ENCODE measurements around the gene RTEL1. TPM values are rescaled to one million over a fixed set of nuclear protein-coding genes. Genes with fewer than 3 reads are reported as not detected.
A peak's percentile ranks its signal among the peaks of the same experiment; 100 is the strongest.

The RTEL1 gene
- total RNA-seq, 1 experiment from 2014 or later: 39.2 TPM

DNA sequence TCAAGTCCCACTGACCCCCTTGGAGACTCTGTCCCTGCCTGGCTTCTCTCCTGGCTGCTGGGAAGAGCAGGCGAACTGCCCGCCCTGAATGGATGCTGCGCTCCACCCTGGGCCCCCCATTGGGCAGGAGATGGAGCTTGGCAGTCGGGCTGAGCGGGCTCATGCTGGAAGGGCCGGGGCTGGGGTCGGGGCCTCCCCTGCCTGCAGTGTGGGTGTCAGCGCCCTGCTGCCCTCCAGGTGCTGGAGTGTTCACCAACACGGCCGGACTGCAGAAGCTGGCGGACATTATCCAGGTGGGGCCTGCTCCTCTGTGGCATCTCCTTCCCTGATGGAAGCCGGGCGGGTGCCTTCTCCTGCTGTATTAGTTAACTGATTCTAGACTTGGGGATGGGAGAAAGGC lies 22.3 kb downstream of the RTEL1 start:
- ChIA-PET POLR2A (interaction anchor here (0.6 to 4.9 kb wide), 3 partner anchors 13 to 159 kb away, joined by 3 to 48 read pairs (median 4); partner anchors contain the start of gene RTEL1), CTCF (interaction anchor here (1.0 kb wide), 1 partner anchor 37 kb away, joined by 3 read pairs; no protein-coding TSS in a partner anchor)
- intact Hi-C loops (cut with micrococcal nuclease): no loop called here
- Mint-ChIP-seq H3K27me3 (ENCODE audit: insufficient read depth, unreplicated experiment) (no peaks in the 10 kb centered on the region), H3K27ac (ENCODE audit: low read depth, unreplicated experiment) (no peak overlapping the region), H3K4me3 (ENCODE audit: unreplicated experiment) (no peak overlapping the region), H3K9me3 (ENCODE audit: unreplicated experiment) (no peaks in the 10 kb centered on the region), H3K36me3 (ENCODE audit: insufficient read depth, unreplicated experiment) (peaks cover 18% of the 10 kb centered on the region), H3K4me1 (ENCODE audit: insufficient read depth, unreplicated experiment) (peaks cover 6% of the 10 kb centered on the region)
- DNase-seq (ENCODE audit: unreplicated experiment): no peak
- TF ChIP-seq, protein P1, sequence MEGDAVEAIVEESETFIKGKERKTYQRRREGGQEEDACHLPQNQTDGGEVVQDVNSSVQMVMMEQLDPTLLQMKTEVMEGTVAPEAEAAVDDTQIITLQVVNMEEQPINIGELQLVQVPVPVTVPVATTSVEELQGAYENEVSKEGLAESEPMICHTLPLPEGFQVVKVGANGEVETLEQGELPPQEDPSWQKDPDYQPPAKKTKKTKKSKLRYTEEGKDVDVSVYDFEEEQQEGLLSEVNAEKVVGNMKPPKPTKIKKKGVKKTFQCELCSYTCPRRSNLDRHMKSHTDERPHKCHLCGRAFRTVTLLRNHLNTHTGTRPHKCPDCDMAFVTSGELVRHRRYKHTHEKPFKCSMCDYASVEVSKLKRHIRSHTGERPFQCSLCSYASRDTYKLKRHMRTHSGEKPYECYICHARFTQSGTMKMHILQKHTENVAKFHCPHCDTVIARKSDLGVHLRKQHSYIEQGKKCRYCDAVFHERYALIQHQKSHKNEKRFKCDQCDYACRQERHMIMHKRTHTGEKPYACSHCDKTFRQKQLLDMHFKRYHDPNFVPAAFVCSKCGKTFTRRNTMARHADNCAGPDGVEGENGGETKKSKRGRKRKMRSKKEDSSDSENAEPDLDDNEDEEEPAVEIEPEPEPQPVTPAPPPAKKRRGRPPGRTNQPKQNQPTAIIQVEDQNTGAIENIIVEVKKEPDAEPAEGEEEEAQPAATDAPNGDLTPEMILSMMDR (IDR thresholded peaks at IDR 0.05; ENCODE audit: unreplicated experiment): no peak
- no TSS peak for BruUV-seq (replicated peaks)

DNA sequence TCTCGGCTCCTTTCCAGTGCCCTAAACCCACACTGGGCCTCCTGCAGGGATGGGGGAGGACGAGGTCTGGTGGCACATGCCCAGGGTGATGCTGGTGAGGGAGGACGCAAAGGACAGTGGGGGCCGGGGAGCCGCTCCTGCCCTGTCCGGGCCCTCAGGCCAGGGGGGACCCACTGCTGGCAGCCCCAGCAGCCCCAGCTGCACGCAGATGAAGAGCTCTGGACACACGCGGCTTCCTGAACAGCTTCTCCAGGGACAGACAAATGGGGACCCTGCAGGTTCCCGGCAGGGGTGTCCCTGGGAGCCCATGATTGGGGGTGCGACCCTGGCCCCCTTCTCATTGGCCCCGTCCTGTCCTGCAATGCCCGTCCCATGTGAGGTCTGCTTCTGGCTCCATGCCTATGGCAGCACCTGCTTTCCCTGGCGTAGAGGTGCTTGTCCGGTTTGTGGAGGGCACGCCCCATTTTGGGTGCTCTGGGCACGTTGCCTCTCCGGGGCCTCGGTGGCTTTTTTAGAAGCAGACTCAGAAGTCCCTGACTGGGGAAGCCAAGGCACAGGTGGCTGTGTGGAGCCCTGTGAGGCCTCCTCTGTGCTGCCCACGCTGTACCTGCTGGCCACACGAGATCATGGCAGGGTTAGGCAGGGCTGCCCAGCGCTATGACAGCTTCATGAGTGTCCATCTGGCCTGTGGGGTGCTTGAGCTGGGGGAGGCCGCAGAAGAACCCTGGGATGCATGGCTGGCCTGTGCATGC lies 22.9 kb downstream of the RTEL1 start:
- Mint-ChIP-seq H3K27ac (ENCODE audit: low read depth, unreplicated experiment) (peak overlapping the region; percentile 75), H3K4me3 (ENCODE audit: unreplicated experiment) (no peak overlapping the region), H3K36me3 (ENCODE audit: insufficient read depth, unreplicated experiment) (peaks cover 18% of the 10 kb centered on the region), H3K9me3 (ENCODE audit: unreplicated experiment) (no peaks in the 10 kb centered on the region), H3K4me1 (ENCODE audit: insufficient read depth, unreplicated experiment) (peaks cover 6% of the 10 kb centered on the region), H3K27me3 (ENCODE audit: insufficient read depth, unreplicated experiment) (no peaks in the 10 kb centered on the region)
- ChIA-PET CTCF (interaction anchor here (1.0 kb wide), 1 partner anchor 37 kb away, joined by 3 read pairs; no protein-coding TSS in a partner anchor), POLR2A (interaction anchor here (0.6 to 4.9 kb wide), 8 partner anchors 11 to 184 kb away, joined by 3 to 59 read pairs (median 11); partner anchors contain the start of genes RTEL1, TNFRSF6B and TPD52L2)
- DNase-seq (ENCODE audit: unreplicated experiment): no peak
- intact Hi-C loops (cut with micrococcal nuclease): no loop called here
- no TSS peak for BruUV-seq (replicated peaks)
- TF ChIP-seq, protein P1 (IDR thresholded peaks at IDR 0.05; ENCODE audit: unreplicated experiment): no peak

DNA sequence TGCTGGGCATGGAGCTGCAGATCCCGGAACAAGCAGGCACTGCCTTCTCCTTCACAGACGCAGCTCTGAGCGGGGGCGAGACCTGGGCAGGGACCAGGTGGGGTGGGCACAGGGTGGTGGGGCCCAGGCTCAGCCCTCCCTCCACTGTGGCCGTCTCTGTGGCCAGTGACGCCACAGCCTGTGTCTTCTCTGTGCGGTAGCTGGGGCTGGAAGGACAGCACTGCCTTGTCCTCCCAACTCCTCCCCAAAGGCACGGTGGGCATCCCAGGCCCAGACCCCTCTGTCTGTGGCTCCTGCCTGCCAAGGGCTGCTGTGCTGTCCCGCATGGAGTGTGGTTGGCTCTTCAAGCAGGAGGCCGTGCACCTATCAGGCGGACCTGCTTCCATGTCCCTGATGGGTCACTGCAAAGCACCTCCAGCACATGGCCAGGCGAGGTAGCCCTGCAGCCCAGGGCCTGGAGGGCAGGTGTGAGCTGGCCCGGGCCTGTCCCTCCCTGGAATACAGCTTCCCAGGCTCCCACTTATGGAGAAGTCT lies 23.6 kb downstream of the RTEL1 start:
- H3K4me1 Mint-ChIP-seq (ENCODE audit: insufficient read depth, unreplicated experiment): peaks cover 6% of the 10 kb centered on the region
- TF ChIP-seq, protein P1 (IDR thresholded peaks at IDR 0.05; ENCODE audit: unreplicated experiment): no peak
- no TSS peak for BruUV-seq (replicated peaks)
- no peak overlapping the region for H3K4me3 Mint-ChIP-seq (ENCODE audit: unreplicated experiment)
- intact Hi-C loops (cut with micrococcal nuclease): loop anchor here (1.0 to 2.0 kb wide), 2 partner anchors 17 to 53 kb away; no protein-coding TSS in a partner anchor
- H3K27ac Mint-ChIP-seq (ENCODE audit: low read depth, unreplicated experiment): peak overlapping the region; percentile 75
- H3K36me3 Mint-ChIP-seq (ENCODE audit: insufficient read depth, unreplicated experiment): peaks cover 18% of the 10 kb centered on the region
- POLR2A ChIA-PET: interaction anchor here (0.6 to 4.9 kb wide), 19 partner anchors 9 to 1312 kb away, joined by 3 to 59 read pairs (median 6); partner anchors contain the start of genes ARFRP1, PPDPF, PTK6 and RTEL1
- CTCF ChIA-PET: interaction anchor here (0.6 kb wide), 1 partner anchor 36 kb away, joined by 4 read pairs; no protein-coding TSS in a partner anchor
- no peaks in the 10 kb centered on the region for H3K27me3 Mint-ChIP-seq (ENCODE audit: insufficient read depth, unreplicated experiment)
- DNase-seq (ENCODE audit: unreplicated experiment): peak; percentile 27
- no peaks in the 10 kb centered on the region for H3K9me3 Mint-ChIP-seq (ENCODE audit: unreplicated experiment)

Measured in MCF 10A (cell line).